ENCODE data around the gene MYO5B.

The MYO5B gene

DNA sequence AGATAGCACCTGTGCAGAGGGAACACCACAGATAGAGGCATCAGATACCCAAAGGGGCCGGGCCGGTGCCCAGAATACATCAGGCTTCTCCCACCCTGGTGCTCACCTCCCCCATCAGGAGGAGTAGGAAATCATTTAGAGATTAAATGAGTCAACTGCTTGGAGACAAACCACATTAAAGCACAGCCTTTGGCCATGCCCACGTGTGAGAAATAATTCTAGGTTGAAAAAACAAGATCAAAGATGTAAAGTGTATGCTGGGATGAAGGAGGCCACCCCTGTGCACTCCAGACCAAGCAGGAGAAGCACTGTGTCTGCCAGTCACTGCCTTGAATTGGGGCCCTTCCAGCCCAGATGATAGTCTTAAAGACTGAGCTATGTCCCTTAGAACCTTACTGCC, 228.9 kb downstream of the MYO5B start:
- Histone ChIP-seq H3K27me3 (ENCODE audit: control insufficient read depth, low read length) (peaks cover 4% of the 10 kb centered on the region; the same call in 1 of the 2 replicates), H3K9me2 (replicated peaks; ENCODE audit: control insufficient read depth, low read length) (no peaks in the 10 kb centered on the region), H3K4me3 (ENCODE audit: low read length) (no peak overlapping the region), H3K36me3 (ENCODE audit: control insufficient read depth, low read length) (no peaks in the 10 kb centered on the region), H3K27ac (ENCODE audit: low read depth, low read length) (no peak overlapping the region), H3K9me3 (ENCODE audit: control insufficient read depth, insufficient read depth, low read length) (no peaks in the 10 kb centered on the region), H3K79me2 (ENCODE audit: control insufficient read depth, low read length) (no peaks in the 10 kb centered on the region), H3F3A (ENCODE audit: control insufficient read depth, insufficient read depth) (no peaks in the 10 kb centered on the region), H3K4me1 (ENCODE audit: control insufficient read depth, low read length) (no peaks in the 10 kb centered on the region), H4K20me1 (ENCODE audit: control insufficient read depth, insufficient read depth, low read depth, low read length) (no peaks in the 10 kb centered on the region), H3K4me2 (ENCODE audit: low read length) (no peak overlapping the region)
- no peak for TF ChIP-seq EZH2phosphoT487 (IDR thresholded peaks at IDR 0.05; ENCODE audit: borderline replicate concordance, low read length)
- TF ChIP-seq, protein P1, sequence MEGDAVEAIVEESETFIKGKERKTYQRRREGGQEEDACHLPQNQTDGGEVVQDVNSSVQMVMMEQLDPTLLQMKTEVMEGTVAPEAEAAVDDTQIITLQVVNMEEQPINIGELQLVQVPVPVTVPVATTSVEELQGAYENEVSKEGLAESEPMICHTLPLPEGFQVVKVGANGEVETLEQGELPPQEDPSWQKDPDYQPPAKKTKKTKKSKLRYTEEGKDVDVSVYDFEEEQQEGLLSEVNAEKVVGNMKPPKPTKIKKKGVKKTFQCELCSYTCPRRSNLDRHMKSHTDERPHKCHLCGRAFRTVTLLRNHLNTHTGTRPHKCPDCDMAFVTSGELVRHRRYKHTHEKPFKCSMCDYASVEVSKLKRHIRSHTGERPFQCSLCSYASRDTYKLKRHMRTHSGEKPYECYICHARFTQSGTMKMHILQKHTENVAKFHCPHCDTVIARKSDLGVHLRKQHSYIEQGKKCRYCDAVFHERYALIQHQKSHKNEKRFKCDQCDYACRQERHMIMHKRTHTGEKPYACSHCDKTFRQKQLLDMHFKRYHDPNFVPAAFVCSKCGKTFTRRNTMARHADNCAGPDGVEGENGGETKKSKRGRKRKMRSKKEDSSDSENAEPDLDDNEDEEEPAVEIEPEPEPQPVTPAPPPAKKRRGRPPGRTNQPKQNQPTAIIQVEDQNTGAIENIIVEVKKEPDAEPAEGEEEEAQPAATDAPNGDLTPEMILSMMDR (IDR thresholded peaks at IDR 0.05; ENCODE audit: low read depth, low read length, poor library complexity, severe bottlenecking) = no peak

DNA sequence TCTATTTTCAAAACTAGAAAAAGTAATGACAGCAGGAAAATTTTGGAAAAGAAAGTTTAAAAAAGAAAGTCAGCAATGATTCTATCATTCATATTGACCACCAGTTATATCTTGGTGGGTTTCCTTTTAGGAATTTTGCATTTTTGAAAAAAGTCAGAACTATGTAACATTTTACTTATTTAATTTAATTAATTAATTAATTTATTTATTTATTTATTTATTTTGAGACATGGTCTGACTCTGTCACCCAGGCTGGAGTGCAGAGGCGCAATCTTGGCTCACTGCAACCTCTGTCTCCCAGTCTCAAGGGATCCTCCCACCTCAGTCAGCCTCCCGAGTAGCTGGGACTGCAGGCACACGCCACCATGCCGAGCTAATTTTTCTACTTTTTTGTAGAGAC, 231.7 kb downstream of the MYO5B start:
- Histone ChIP-seq H3K9me3 (ENCODE audit: control insufficient read depth, insufficient read depth, low read length) (no peaks in the 10 kb centered on the region), H3K79me2 (ENCODE audit: control insufficient read depth, low read length) (no peaks in the 10 kb centered on the region)

DNA sequence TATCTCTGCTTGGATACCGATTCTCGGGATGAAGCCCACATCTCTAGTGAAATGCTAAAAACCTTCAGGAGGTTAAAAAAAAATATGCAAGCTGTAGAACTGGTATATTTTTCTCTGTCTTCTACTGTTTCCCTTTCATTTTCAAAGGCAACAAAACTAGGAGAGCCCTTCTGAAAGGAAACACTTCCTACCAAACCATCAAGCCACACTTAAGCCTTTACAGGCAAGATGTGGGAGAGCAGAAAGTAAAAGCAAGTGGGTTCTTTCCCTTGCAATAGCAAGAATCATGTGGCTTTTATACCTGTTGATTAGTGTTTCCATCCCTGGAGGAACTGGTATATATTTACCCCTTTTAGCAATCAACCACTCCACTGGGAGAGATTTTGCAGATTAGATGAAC, 233.7 kb downstream of the MYO5B start:
- no peaks in the 10 kb centered on the region for H3F3A ChIP-seq (ENCODE audit: control insufficient read depth, insufficient read depth)
- TF ChIP-seq, protein P1 (IDR thresholded peaks at IDR 0.05; ENCODE audit: low read depth, low read length, poor library complexity, severe bottlenecking) = no peak
- no peak for TF ChIP-seq EZH2phosphoT487 (IDR thresholded peaks at IDR 0.05; ENCODE audit: borderline replicate concordance, low read length)
- no peak overlapping the region for H3K27ac ChIP-seq (ENCODE audit: low read depth, low read length)
- H3K9me3 ChIP-seq (ENCODE audit: control insufficient read depth, insufficient read depth, low read length) = no peaks in the 10 kb centered on the region
- no peaks in the 10 kb centered on the region for H3K36me3 ChIP-seq (ENCODE audit: control insufficient read depth, low read length)
- no peaks in the 10 kb centered on the region for H3K79me2 ChIP-seq (ENCODE audit: control insufficient read depth, low read length)
- no peaks in the 10 kb centered on the region for H3K4me1 ChIP-seq (ENCODE audit: control insufficient read depth, low read length)
- no peak overlapping the region for H3K4me3 ChIP-seq (ENCODE audit: low read length)
- peaks cover 8% of the 10 kb centered on the region; the same call in 1 of the 2 replicates for H3K27me3 ChIP-seq (ENCODE audit: control insufficient read depth, low read length)
- H3K4me2 ChIP-seq (ENCODE audit: low read length) = no peak overlapping the region
- H4K20me1 ChIP-seq (ENCODE audit: control insufficient read depth, insufficient read depth, low read depth, low read length) = no peaks in the 10 kb centered on the region
- H3K9me2 ChIP-seq (replicated peaks; ENCODE audit: control insufficient read depth, low read length) = no peaks in the 10 kb centered on the region

More for the DNA sequence above, 231.7 kb downstream of the MYO5B start:
- H3K4me2 ChIP-seq (ENCODE audit: low read length) = no peak overlapping the region
- H3K27ac ChIP-seq (ENCODE audit: low read depth, low read length) = no peak overlapping the region
- H3K4me3 ChIP-seq (ENCODE audit: low read length) = no peak overlapping the region
- H3K9me2 ChIP-seq (replicated peaks; ENCODE audit: control insufficient read depth, low read length) = no peaks in the 10 kb centered on the region
- peaks cover 8% of the 10 kb centered on the region; the same call in 1 of the 2 replicates for H3K27me3 ChIP-seq (ENCODE audit: control insufficient read depth, low read length)
- H3K4me1 ChIP-seq (ENCODE audit: control insufficient read depth, low read length) = no peaks in the 10 kb centered on the region
- TF ChIP-seq EZH2phosphoT487 (IDR thresholded peaks at IDR 0.05; ENCODE audit: borderline replicate concordance, low read length) = no peak
- TF ChIP-seq, protein P1 (IDR thresholded peaks at IDR 0.05; ENCODE audit: low read depth, low read length, poor library complexity, severe bottlenecking) = no peak
- no peaks in the 10 kb centered on the region for H4K20me1 ChIP-seq (ENCODE audit: control insufficient read depth, insufficient read depth, low read depth, low read length)
- H3K36me3 ChIP-seq (ENCODE audit: control insufficient read depth, low read length) = no peaks in the 10 kb centered on the region
- H3F3A ChIP-seq (ENCODE audit: control insufficient read depth, insufficient read depth) = no peaks in the 10 kb centered on the region

Data from DOHH2 (cell line).